Measurements from ENCODE around the gene CMIP. TPM values are rescaled to one million over a fixed set of nuclear protein-coding genes. Genes with fewer than 3 reads are reported as not detected.

Gene CMIP
- total and polyA plus RNA-seq, 10 of the 15 experiments (the other 5 are each of a cell fraction or from before 2014, with no cell fraction given) = 1.2 to 43.2 (median 4.4) TPM

- no peak for TF ChIP-seq PRDM15 (CRISPR knock-in tag; IDR thresholded peaks at IDR 0.05)
- TF ChIP-seq CHD1 (IDR thresholded peaks at IDR 0.05; ENCODE audit: low read depth, low read length) = no peak
- TF ChIP-seq, protein P1, sequence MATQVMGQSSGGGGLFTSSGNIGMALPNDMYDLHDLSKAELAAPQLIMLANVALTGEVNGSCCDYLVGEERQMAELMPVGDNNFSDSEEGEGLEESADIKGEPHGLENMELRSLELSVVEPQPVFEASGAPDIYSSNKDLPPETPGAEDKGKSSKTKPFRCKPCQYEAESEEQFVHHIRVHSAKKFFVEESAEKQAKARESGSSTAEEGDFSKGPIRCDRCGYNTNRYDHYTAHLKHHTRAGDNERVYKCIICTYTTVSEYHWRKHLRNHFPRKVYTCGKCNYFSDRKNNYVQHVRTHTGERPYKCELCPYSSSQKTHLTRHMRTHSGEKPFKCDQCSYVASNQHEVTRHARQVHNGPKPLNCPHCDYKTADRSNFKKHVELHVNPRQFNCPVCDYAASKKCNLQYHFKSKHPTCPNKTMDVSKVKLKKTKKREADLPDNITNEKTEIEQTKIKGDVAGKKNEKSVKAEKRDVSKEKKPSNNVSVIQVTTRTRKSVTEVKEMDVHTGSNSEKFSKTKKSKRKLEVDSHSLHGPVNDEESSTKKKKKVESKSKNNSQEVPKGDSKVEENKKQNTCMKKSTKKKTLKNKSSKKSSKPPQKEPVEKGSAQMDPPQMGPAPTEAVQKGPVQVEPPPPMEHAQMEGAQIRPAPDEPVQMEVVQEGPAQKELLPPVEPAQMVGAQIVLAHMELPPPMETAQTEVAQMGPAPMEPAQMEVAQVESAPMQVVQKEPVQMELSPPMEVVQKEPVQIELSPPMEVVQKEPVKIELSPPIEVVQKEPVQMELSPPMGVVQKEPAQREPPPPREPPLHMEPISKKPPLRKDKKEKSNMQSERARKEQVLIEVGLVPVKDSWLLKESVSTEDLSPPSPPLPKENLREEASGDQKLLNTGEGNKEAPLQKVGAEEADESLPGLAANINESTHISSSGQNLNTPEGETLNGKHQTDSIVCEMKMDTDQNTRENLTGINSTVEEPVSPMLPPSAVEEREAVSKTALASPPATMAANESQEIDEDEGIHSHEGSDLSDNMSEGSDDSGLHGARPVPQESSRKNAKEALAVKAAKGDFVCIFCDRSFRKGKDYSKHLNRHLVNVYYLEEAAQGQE (IDR thresholded peaks at IDR 0.05; ENCODE audit: low read depth, low read length) = no peak
- no peak for TF ChIP-seq FOS (IDR thresholded peaks at IDR 0.05; ENCODE audit: borderline replicate concordance, extremely low read depth, insufficient read length)
- TF ChIP-seq, protein P2, sequence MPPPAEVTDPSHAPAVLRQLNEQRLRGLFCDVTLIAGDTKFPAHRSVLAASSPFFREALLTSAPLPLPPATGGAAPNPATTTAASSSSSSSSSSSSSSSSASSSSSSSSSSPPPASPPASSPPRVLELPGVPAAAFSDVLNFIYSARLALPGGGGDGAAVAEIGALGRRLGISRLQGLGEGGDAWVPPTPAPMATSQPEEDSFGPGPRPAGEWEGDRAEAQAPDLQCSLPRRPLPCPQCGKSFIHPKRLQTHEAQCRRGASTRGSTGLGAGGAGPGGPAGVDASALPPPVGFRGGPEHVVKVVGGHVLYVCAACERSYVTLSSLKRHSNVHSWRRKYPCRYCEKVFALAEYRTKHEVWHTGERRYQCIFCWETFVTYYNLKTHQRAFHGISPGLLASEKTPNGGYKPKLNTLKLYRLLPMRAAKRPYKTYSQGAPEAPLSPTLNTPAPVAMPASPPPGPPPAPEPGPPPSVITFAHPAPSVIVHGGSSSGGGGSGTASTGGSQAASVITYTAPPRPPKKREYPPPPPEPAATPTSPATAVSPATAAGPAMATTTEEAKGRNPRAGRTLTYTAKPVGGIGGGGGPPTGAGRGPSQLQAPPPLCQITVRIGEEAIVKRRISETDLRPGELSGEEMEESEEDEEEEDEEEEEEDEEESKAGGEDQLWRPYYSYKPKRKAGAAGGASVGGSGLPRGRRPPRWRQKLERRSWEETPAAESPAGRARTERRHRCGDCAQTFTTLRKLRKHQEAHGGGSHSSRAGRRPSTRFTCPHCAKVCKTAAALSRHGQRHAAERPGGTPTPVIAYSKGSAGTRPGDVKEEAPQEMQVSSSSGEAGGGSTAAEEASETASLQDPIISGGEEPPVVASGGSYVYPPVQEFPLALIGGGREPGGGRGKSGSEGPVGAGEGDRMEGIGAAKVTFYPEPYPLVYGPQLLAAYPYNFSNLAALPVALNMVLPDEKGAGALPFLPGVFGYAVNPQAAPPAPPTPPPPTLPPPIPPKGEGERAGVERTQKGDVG (CRISPR knock-in tag; IDR thresholded peaks at IDR 0.05) = no peak
- TF ChIP-seq E2F4 (IDR thresholded peaks at IDR 0.05; ENCODE audit: low read depth, low read length) = no peak
- no peak for TF ChIP-seq MAX (IDR thresholded peaks at IDR 0.05; ENCODE audit: low read depth, low read length)
- TF ChIP-seq ZBTB11 (CRISPR knock-in tag; IDR thresholded peaks at IDR 0.05) = no peak
- TF ChIP-seq SRF (IDR thresholded peaks at IDR 0.05; ENCODE audit: low read depth in 2 of 2, low read length in 2 of 2) = no peak
- no peak for TF ChIP-seq POLR2A (IDR thresholded peaks at IDR 0.05; ENCODE audit: low read depth, low read length)
These were observed 23.1 kb upstream of the CMIP start (continued) for GRCh38 chr16:81421536-81421935.

All from GM12878 (cell line).